Pancreas (tissue), 10 donors: ENCODE data around the gene CTNNB1. TPM values are rescaled to one million over a fixed set of nuclear protein-coding genes. Genes with fewer than 3 reads are reported as not detected.

Experiments
- ATAC-seq, 4 donors: fragments of 200-7000 bp; cut with Tn5 transposase; one replicate each; pipeline versions ENCODE4 v1.8.0 to v1.9.1; 2020; ENCODE audit warnings: mild to moderate bottlenecking in 4 of 4, moderate library complexity in 4 of 4
- DNase-seq, 6 donors: peaks; one replicate each; pipeline ENCODE4 v3.0.0-alpha.2; 2020
- FAIRE-seq: peaks from 2 replicates; lab custom pipeline; 2012; peaks lifted over from hg19 to GRCh38; lab: Jason Lieb, UNC
- H3K27ac ChIP-seq, 4 donors: fragments of 200-600 bp; sonication (generic); 1 replicate in 3 of 4; 2 replicates in 1 of 4; pipeline versions ENCODE4 v1.5.0 to v1.8.0; 2020
- H3K27me3 ChIP-seq, 4 donors: fragments of 200-600 bp; one replicate each; pipeline ENCODE4 v1.8.0; 2021
- H3K36me3 ChIP-seq, 3 donors: fragments of 200-600 bp; sonication (generic) in 1 of 3; one replicate each; pipeline versions ENCODE4 v1.5.0 to v1.8.0; 2020 to 2021
- H3K4me1 ChIP-seq, 3 donors: fragments of 200-600 bp; one replicate each; pipeline ENCODE4 v1.8.0; 2021
- H3K4me3 ChIP-seq, 4 donors: fragments of 200-600 bp; sonication (generic) in 2 of 4; one replicate each; pipeline versions ENCODE4 v1.5.0 to v1.8.0; 2020 to 2021
- H3K9me3 ChIP-seq, 4 donors: fragments of 200-600 bp; one replicate each; pipeline ENCODE4 v1.8.0; 2021
- CTCF ChIP-seq, 4 donors: fragments of 200-600 bp; sonication (generic) in 3 of 4; IDR thresholded peaks; one replicate each; pipeline versions ENCODE4 v1.5.0 to v1.8.0; 2021; ENCODE audit warnings: antibody characterized with exemption in 4 of 4
- WGBS, 2 donors: extraction: QIAGEN DNeasy Blood & Tissue Kit; methylation state at CpG; one replicate each; pipeline ENCODE4 v1.1.7; 2013; 5-methylcytosine and 5-hydroxymethylcytosine counted together
- intact Hi-C, 3 donors: fragments of 100-400 bp; cut with DNase I; formaldehyde crosslinking; loops; one replicate each; pipeline versions ENCODE4 v1.11.1 to v1.14.2; 2022
- polyA plus RNA-seq, 2 donors: library from polyadenylated mRNA; stranded (reverse); fragments of 200-250 nt; gene quantifications; one replicate each; pipeline ENCODE4 v1.2.3, GENCODE V29; 2013
- total RNA-seq, 6 donors: library from RNA; stranded (reverse); fragmentation: NEBNext Ultra II Directional in 4 of 6; extraction: Animal tissue kit (Norgen Biotek cat#: 25700) in 4 of 6; gene quantifications; one replicate each; pipeline versions ENCODE4 v1.2.1 to v1.2.4, GENCODE V29; 2021 to 2023
- donor health status: healthy with polysubstance abuse.
- donor health status: DM: no; HTN: no; CAD: no; lungs with moderate emphysema.
- donor health status: DM: no; HTN: no; CAD: no.
- donor health status: control.
- donor health status: control.
- donor health status: Bipolar disorder and iron deficiency.
- donor health status: DM: yes; HTN: yes; CAD: no.
- donor health status: DM: no; HTN: no; CAD: no.
- donor health status: DM: no; HTN: no; CAD: no.
- donor health status: DM: yes; HTN: yes; CAD: no.

CTNNB1 gene
- total and polyA plus RNA-seq, 8 donors = 51.7 to 228 (median 112) TPM

- Histone ChIP-seq H3K27ac (no peak overlapping the region), H3K4me3 (no peak overlapping the region), H3K9me3 (no peaks in the 10 kb centered on the region), H3K36me3 (no peaks in the 10 kb centered on the region), H3K4me1 (no peaks in the 10 kb centered on the region), H3K27me3 (no peaks in the 10 kb centered on the region)
- intact Hi-C loops = no loop called here
- ATAC-seq (no peak), DNase-seq (peak in 5 of 6 donors; percentile 18 to 36 (median 32)), FAIRE-seq (no peak)
- no peak for TF ChIP-seq CTCF (IDR thresholded peaks at IDR 0.05)
- WGBS, 2 donors = 15 to 31% methylated on average over 7 of the region's 7 CpGs
Observed at GRCh38 chr3:41195946-41196345, 3.4 kb upstream of the CTNNB1 start.

- no peaks in the 10 kb centered on the region for H3K36me3 ChIP-seq
- peak; percentile 63 for FAIRE-seq
- 77 to 78% methylated on average over 9 of the region's 9 CpGs for WGBS, 2 donors
Observed at GRCh38 chr3:41196499-41197410, 2.5 kb upstream of the CTNNB1 start.

GRCh38 chr3:41198046-41198445, 1.3 kb upstream of the CTNNB1 start:
- no peak for FAIRE-seq
- WGBS, 2 donors = 71 to 76% methylated on average over 7 of the region's 7 CpGs
- peak overlapping the region in 1 of 4 donors; percentile 79 for H3K4me3 ChIP-seq

More at GRCh38 chr3:41196499-41197410, 2.5 kb upstream of the CTNNB1 start:
- no peak overlapping the region for H3K4me3 ChIP-seq
- H3K27ac ChIP-seq = no peak overlapping the region
- intact Hi-C loops = no loop called here
- H3K9me3 ChIP-seq = no peaks in the 10 kb centered on the region
- no peak for TF ChIP-seq CTCF (IDR thresholded peaks at IDR 0.05)
- peaks cover 0 to 6% (median 4%) of the 10 kb centered on the region in 3 donors for H3K4me1 ChIP-seq
- DNase-seq (no peak), ATAC-seq (no peak)
- no peaks in the 10 kb centered on the region for H3K27me3 ChIP-seq

GRCh38 chr3:41198526-41198925, 779 bp upstream of the CTNNB1 start:
- H3K27ac ChIP-seq = peak overlapping the region; percentile 86 to 97 (median 90)
- FAIRE-seq = no peak
- no peaks in the 10 kb centered on the region for H3K9me3 ChIP-seq
- WGBS, 2 donors = 4 to 8% methylated on average over 15 to 20 of the region's 20 CpGs
- H3K27me3 ChIP-seq = no peaks in the 10 kb centered on the region
- H3K36me3 ChIP-seq = no peaks in the 10 kb centered on the region
- intact Hi-C loops = no loop called here
- ATAC-seq = peak; percentile 2 to 11 (median 6)
- peak overlapping the region; percentile 58 to 85 (median 77) for H3K4me3 ChIP-seq
- peak in 4 of 6 donors; percentile 26 to 67 (median 42) for DNase-seq
- peaks cover 6 to 19% (median 9%) of the 10 kb centered on the region in 3 donors for H3K4me1 ChIP-seq
- no peak for TF ChIP-seq CTCF (IDR thresholded peaks at IDR 0.05)

More at GRCh38 chr3:41198046-41198445, 1.3 kb upstream of the CTNNB1 start:
- no peak for TF ChIP-seq CTCF (IDR thresholded peaks at IDR 0.05)
- Histone ChIP-seq H3K27ac (no peak overlapping the region), H3K9me3 (no peaks in the 10 kb centered on the region), H3K27me3 (no peaks in the 10 kb centered on the region), H3K36me3 (no peaks in the 10 kb centered on the region), H3K4me1 (peaks cover 1 to 14% (median 8%) of the 10 kb centered on the region in 3 donors)
- intact Hi-C loops = no loop called here
- DNase-seq = no peak
- no peak for ATAC-seq
